Fibroblast of lung (primary cell): ENCODE results near the gene MCM3AP. TPM values are rescaled to one million over a fixed set of nuclear protein-coding genes. Genes with fewer than 3 reads are reported as not detected.

Experiments
- DNase-seq, 2 donors: peaks; one replicate each; pipeline versions ENCODE4 v3.0.0 to v3.0.0-alpha.2; 2010; ENCODE audit warnings: low read depth in 2 of 2
- H2AFZ ChIP-seq: 2 replicates; pipeline ENCODE4 v1.5.1; 2012; ENCODE audit warnings: low read length, control low read depth, inconsistent platforms
- H3K27ac ChIP-seq: 2 replicates; pipeline ENCODE4 v1.5.1; 2011; ENCODE audit warnings: low read length, control low read depth; ENCODE audit not compliant: insufficient read depth
- H3K27me3 ChIP-seq: 2 replicates; pipeline ENCODE4 v1.5.1; 2011; ENCODE audit warnings: mild to moderate bottlenecking, low read length; ENCODE audit not compliant: control insufficient read depth, insufficient read depth
- H3K36me3 ChIP-seq: 2 replicates; pipeline ENCODE4 v1.5.1; 2011; ENCODE audit warnings: low read length; ENCODE audit not compliant: control insufficient read depth, insufficient read depth
- H3K4me1 ChIP-seq: 2 replicates; pipeline ENCODE4 v1.5.1; 2011; ENCODE audit warnings: low read length; ENCODE audit not compliant: control insufficient read depth, insufficient read depth; ENCODE audit errors: extremely low read depth
- H3K4me2 ChIP-seq: 2 replicates; pipeline ENCODE4 v1.5.1; 2011; ENCODE audit warnings: low read length, control low read depth; ENCODE audit not compliant: insufficient read depth; ENCODE audit errors: extremely low read depth
- H3K4me3 ChIP-seq, 4 experiments: fragments of 200-600 bp in 1 of 4; sonication (generic) in 1 of 4; replicated peaks in 1 of 4; 2 replicates each; pipeline ENCODE4 v1.5.1; 2011 to 2016; ENCODE audit warnings: low read length in 4 of 4, low read depth in 3 of 4, mild to moderate bottlenecking in 3 of 4, control low read depth in 2 of 4, inconsistent platforms in 1 of 4, mixed read lengths in 1 of 4; ENCODE audit not compliant: insufficient read depth in 1 of 4; ENCODE audit errors: control extremely low read depth in 1 of 4
- H3K79me2 ChIP-seq: 2 replicates; pipeline ENCODE4 v1.5.1; 2012; ENCODE audit warnings: mild to moderate bottlenecking, low read length, inconsistent platforms; ENCODE audit not compliant: control insufficient read depth, insufficient read depth
- H3K9ac ChIP-seq: 2 replicates; pipeline ENCODE4 v1.5.1; 2011; ENCODE audit warnings: mild to moderate bottlenecking, low read length, control low read depth; ENCODE audit not compliant: insufficient read depth
- H3K9me3 ChIP-seq: 2 replicates; pipeline ENCODE4 v1.5.1; 2012; ENCODE audit warnings: low read depth, low read length; ENCODE audit not compliant: control insufficient read depth, insufficient read depth
- H4K20me1 ChIP-seq: 2 replicates; pipeline ENCODE4 v1.5.1; 2011; ENCODE audit warnings: low read length; ENCODE audit not compliant: control insufficient read depth, insufficient read depth; ENCODE audit errors: extremely low read depth
- EZH2 ChIP-seq: IDR thresholded peaks from 2 replicates; pipeline ENCODE4 v1.5.1; 2012; ENCODE audit warnings: low read length, control low read depth, mild to moderate bottlenecking; ENCODE audit errors: missing control alignments
- polyA plus RNA-seq, 2 donors: library from polyadenylated mRNA; depleted of rRNA in 1 of 2; stranded (reverse) in 1 of 2; unstranded in 1 of 2; fragments of >200 nt; gene quantifications; 2 replicates each; pipeline ENCODE4 v1.2.1, GENCODE V29; 2011 to 2012; ENCODE audit warnings: missing spikeins in 1 of 2
- total RNA-seq: library from RNA; depleted of rRNA; stranded (reverse); fragments of >200 nt; gene quantifications from 2 replicates; pipeline ENCODE4 v1.2.1, GENCODE V29; 2014
- TF ChIP-seq, protein P1 (sequence below), 2 donors: IDR thresholded peaks in 1 of 2; conservative IDR thresholded peaks in 1 of 2; 1 replicate in 1 of 2; 2 replicates in 1 of 2; pipeline ENCODE4 v1.5.1; 2011 to 2012; ENCODE audit warnings: low read length in 2 of 2, control low read depth in 1 of 2, inconsistent platforms in 1 of 2, low read depth in 1 of 2, mild to moderate bottlenecking in 1 of 2

Gene MCM3AP
- total and polyA plus RNA-seq, 2 donors (not counting 1 experiment from before 2014, with no cell fraction given), result 40.4 to 64.6 TPM

DNA sequence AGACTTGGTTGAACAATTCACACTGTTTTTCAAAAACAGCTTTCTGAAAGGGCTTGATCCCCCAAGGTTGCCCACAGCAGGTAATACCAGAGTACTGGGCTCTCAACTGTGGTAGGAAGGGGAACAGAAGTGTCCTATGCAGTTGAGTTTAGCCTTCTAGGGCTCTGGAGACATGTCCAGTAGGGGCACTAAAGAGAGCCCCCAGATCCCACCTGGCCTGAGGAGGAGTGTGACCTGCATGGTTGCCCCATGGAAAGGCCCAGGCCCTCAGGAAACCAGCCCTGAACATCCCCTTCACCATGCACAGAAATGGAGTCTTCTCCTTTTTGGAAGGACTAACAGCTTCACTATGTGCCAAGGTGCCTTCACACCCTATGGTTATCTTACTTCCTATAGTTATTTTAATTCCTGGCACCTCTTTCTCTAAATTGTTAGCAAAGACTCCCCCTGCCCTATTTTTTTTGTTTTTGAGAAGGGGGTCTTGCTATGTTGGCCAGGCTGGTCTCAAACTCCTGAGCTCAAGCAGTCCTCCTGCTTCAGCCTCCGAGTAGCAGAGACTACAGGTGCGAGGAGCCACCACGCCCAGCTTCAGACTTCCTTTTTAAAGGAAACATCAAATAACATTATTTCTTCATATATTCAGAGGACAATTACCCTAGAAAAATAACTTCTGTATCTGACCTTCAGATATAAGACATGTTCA, 40.0 kb downstream of the MCM3AP start:
- H3K27me3 ChIP-seq, result no peaks in the 10 kb centered on the region
- no peak overlapping the region for H3K9ac ChIP-seq
- H4K20me1 ChIP-seq, result no peaks in the 10 kb centered on the region
- H3K4me2 ChIP-seq, result no peak overlapping the region
- no peak overlapping the region for H3K4me3 ChIP-seq
- TF ChIP-seq, protein P1, sequence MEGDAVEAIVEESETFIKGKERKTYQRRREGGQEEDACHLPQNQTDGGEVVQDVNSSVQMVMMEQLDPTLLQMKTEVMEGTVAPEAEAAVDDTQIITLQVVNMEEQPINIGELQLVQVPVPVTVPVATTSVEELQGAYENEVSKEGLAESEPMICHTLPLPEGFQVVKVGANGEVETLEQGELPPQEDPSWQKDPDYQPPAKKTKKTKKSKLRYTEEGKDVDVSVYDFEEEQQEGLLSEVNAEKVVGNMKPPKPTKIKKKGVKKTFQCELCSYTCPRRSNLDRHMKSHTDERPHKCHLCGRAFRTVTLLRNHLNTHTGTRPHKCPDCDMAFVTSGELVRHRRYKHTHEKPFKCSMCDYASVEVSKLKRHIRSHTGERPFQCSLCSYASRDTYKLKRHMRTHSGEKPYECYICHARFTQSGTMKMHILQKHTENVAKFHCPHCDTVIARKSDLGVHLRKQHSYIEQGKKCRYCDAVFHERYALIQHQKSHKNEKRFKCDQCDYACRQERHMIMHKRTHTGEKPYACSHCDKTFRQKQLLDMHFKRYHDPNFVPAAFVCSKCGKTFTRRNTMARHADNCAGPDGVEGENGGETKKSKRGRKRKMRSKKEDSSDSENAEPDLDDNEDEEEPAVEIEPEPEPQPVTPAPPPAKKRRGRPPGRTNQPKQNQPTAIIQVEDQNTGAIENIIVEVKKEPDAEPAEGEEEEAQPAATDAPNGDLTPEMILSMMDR (conservative IDR thresholded peaks at IDR 0.05 in 1 of 2, IDR thresholded peaks at IDR 0.05 in 1 of 2; ENCODE audit: low read depth in 1 of 2, low read length in 2 of 2), result no peak
- TF ChIP-seq EZH2, result no peak
- H3K27ac ChIP-seq, result no peak overlapping the region
- H3K4me1 ChIP-seq, result no peaks in the 10 kb centered on the region
- H3K36me3 ChIP-seq, result peaks cover 31% of the 10 kb centered on the region
- no peaks in the 10 kb centered on the region for H3K9me3 ChIP-seq
- no peak overlapping the region for H2AFZ ChIP-seq
- no peaks in the 10 kb centered on the region for H3K79me2 ChIP-seq
- DNase-seq, result no peak

DNA sequence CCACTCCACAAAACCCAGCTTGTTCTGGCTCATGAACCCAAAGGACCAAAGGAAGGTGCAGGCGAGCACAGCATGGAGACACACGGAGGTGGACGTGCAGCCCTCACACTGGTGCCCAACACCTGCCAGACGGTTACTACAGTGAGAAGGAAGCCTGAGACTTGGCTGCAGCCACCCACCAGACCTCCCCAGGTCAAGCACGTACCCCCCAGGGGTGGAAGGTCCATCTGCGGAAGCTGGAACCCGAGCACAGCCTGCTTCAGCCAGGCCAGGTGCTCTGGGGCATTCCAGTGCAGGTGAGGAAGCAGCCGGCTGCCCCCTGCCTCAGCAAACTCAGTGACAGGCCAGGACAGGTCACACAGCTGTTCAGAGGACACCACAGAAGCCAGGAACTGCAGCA, 40.8 kb downstream of the MCM3AP start:
- Histone ChIP-seq H3K36me3 (peaks cover 34% of the 10 kb centered on the region), H3K79me2 (no peaks in the 10 kb centered on the region), H3K27ac (no peak overlapping the region), H3K4me2 (no peak overlapping the region), H3K27me3 (no peaks in the 10 kb centered on the region), H3K4me1 (no peaks in the 10 kb centered on the region), H3K4me3 (no peak overlapping the region), H3K9ac (no peak overlapping the region), H2AFZ (no peak overlapping the region), H3K9me3 (no peaks in the 10 kb centered on the region), H4K20me1 (no peaks in the 10 kb centered on the region)
- DNase-seq, result no peak
- TF ChIP-seq, protein P1 (conservative IDR thresholded peaks at IDR 0.05 in 1 of 2, IDR thresholded peaks at IDR 0.05 in 1 of 2; ENCODE audit: low read depth in 1 of 2, low read length in 2 of 2), result no peak
- no peak for TF ChIP-seq EZH2

DNA sequence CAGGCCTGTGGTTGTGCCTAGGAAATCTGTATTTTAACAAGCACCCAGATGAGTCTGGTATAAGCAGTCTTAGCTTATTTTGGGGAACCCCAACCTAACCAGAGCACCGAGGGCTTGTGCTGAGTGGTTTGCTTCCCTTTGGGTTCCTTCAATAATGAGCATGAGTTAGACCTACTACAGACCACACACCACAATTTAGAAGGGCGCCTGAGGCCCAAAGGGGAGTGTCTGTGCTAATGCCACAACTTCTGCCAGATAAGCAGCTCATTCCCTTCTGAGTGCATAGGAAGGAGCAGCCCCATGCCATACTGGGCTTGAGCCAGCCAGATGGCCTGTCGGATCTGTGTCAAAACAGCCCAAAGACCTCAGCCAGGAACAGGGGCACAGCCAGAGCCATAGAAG, 41.5 kb downstream of the MCM3AP start:
- no peaks in the 10 kb centered on the region for H3K27me3 ChIP-seq
- H3K9ac ChIP-seq, result no peak overlapping the region
- H3K4me3 ChIP-seq, result no peak overlapping the region
- H3K4me2 ChIP-seq, result no peak overlapping the region
- H3K4me1 ChIP-seq, result no peaks in the 10 kb centered on the region
- H2AFZ ChIP-seq, result no peak overlapping the region
- TF ChIP-seq, protein P1 (conservative IDR thresholded peaks at IDR 0.05 in 1 of 2, IDR thresholded peaks at IDR 0.05 in 1 of 2; ENCODE audit: low read depth in 1 of 2, low read length in 2 of 2), result no peak
- TF ChIP-seq EZH2, result no peak
- no peak overlapping the region for H3K27ac ChIP-seq
- H3K36me3 ChIP-seq, result peaks cover 36% of the 10 kb centered on the region
- no peak for DNase-seq
- H4K20me1 ChIP-seq, result no peaks in the 10 kb centered on the region
- H3K79me2 ChIP-seq, result no peaks in the 10 kb centered on the region
- H3K9me3 ChIP-seq, result no peaks in the 10 kb centered on the region
